ENCODE results near the gene LPGAT1. TPM values are rescaled to one million over a fixed set of nuclear protein-coding genes. Genes with fewer than 3 reads are reported as not detected.
A peak's percentile ranks its signal among the peaks of the same experiment; 100 is the strongest.

LPGAT1 gene
- polyA plus RNA-seq, 2 of the 4 experiments (the other 2 are of a cell fraction), result 32.3 to 48.0 TPM

GRCh38 chr1:211843018-211843417 is 12.5 kb upstream of the LPGAT1 start:
- ChIA-PET POLR2A (no interaction called here), CTCF (interaction anchor here (1.5 to 1.6 kb wide), 2 partner anchors 102 to 192 kb away, joined by 3 to 7 read pairs; partner anchors contain the start of genes DTL and INTS7)
- Histone ChIP-seq H3K9me3 (no peaks in the 10 kb centered on the region), H3K4me1 (no peaks in the 10 kb centered on the region), H3K4me2 (peak overlapping the region; percentile 28; the same call in 2 of the 3 replicates), H3K27ac (0 out of 6 replicates have a peak overlapping the region, but pooled peaks of 1 of the 2 experiments have one; percentile 9), H3K4me3 (no peak overlapping the region)
- TF ChIP-seq HOXB13 (CRISPR knock-in tag; IDR thresholded peaks at IDR 0.05; ENCODE audit: low read depth) (no peak), RCOR1 (IDR thresholded peaks at IDR 0.05; ENCODE audit: low read depth, low read length) (no peak), CBX8 (IDR thresholded peaks at IDR 0.05) (no peak), RFX5 (IDR thresholded peaks at IDR 0.05) (no peak), ESRRA (IDR thresholded peaks at IDR 0.05; ENCODE audit: borderline replicate concordance, low read length) (no peak), EP300 (IDR thresholded peaks at IDR 0.05) (no peak), E2F6 (IDR thresholded peaks at IDR 0.05; ENCODE audit: borderline replicate concordance, low read depth) (no peak), JUNB (IDR thresholded peaks at IDR 0.05) (no peak), ZSCAN20 (CRISPR knock-in tag; IDR thresholded peaks at IDR 0.05) (no peak), TP53 (CRISPR knock-in tag; IDR thresholded peaks at IDR 0.05) (no peak), CTCF (IDR thresholded peaks at IDR 0.05) (no peak), RAD21 (conservative IDR thresholded peaks at IDR 0.05 in 1 of 2, IDR thresholded peaks at IDR 0.05 in 1 of 2) (no peak), CHD2 (IDR thresholded peaks at IDR 0.05; ENCODE audit: low read length, partially characterized antibody) (no peak), KDM5A (IDR thresholded peaks at IDR 0.05) (no peak), MAZ (IDR thresholded peaks at IDR 0.05; ENCODE audit: borderline replicate concordance, low read depth, low read length) (no peak), FOXS1 (CRISPR knock-in tag; IDR thresholded peaks at IDR 0.05) (no peak), CBX2 (IDR thresholded peaks at IDR 0.05; ENCODE audit: borderline replicate concordance, low read depth) (no peak)
- ATAC-seq (no peak), DNase-seq (ENCODE audit: low read depth in 1 of 2, low spot score in 1 of 2) (no peak), FAIRE-seq (no peak)

- H3K27ac ChIP-seq, result no peak overlapping the region
- H3K4me1 ChIP-seq, result no peaks in the 10 kb centered on the region
- 82% methylated on average over 2 of the region's 2 CpGs for WGBS (ENCODE audit: missing lambda C conversion rate)
- H3K4me2 ChIP-seq, result no peak overlapping the region
- DNase-seq (ENCODE audit: low read depth in 1 of 2, low spot score in 1 of 2) (no peak), FAIRE-seq (no peak), ATAC-seq (no peak)
- no peaks in the 10 kb centered on the region for H3K9me3 ChIP-seq
- ChIA-PET CTCF (interaction anchor here (0.5 kb wide), 1 partner anchor 231 kb away, joined by 3 read pairs; no protein-coding TSS in a partner anchor), POLR2A (no interaction called here)
- H3K4me3 ChIP-seq, result no peak overlapping the region
- TF ChIP-seq NFE2L2 (conservative IDR thresholded peaks at IDR 0.05; ENCODE audit: low read length) (no peak), ZSCAN20 (CRISPR knock-in tag; IDR thresholded peaks at IDR 0.05) (no peak), EP300 (IDR thresholded peaks at IDR 0.05) (no peak), ZFP36 (IDR thresholded peaks at IDR 0.05; ENCODE audit: borderline replicate concordance, partially characterized antibody) (no peak), HES2 (IDR thresholded peaks at IDR 0.05) (no peak), CHD2 (IDR thresholded peaks at IDR 0.05; ENCODE audit: low read length, partially characterized antibody) (no peak), TP53 (CRISPR knock-in tag; IDR thresholded peaks at IDR 0.05) (no peak), CEBPB (IDR thresholded peaks at IDR 0.05) (no peak), EHMT2 (IDR thresholded peaks at IDR 0.05; ENCODE audit: low read depth) (no peak)
Measured at GRCh38 chr1:211842518-211842917, 12.0 kb upstream of the LPGAT1 start.

- Histone ChIP-seq H3K4me3 (no peak overlapping the region), H3K4me1 (no peaks in the 10 kb centered on the region), H3K9me3 (no peaks in the 10 kb centered on the region), H3K27ac (no peak overlapping the region), H3K4me2 (no peak overlapping the region)
- ChIA-PET CTCF (interaction anchor here (0.9 to 1.4 kb wide), 4 partner anchors 13 to 157 kb away, joined by 3 to 4 read pairs (median 3); no protein-coding TSS in a partner anchor), POLR2A (no interaction called here)
- 98% methylated on average over 1 of the region's 1 CpG for WGBS (ENCODE audit: missing lambda C conversion rate)
- DNase-seq (ENCODE audit: low read depth in 1 of 2, low spot score in 1 of 2) (no peak), FAIRE-seq (no peak), ATAC-seq (no peak)
- TF ChIP-seq ATOH8 (CRISPR knock-in tag; IDR thresholded peaks at IDR 0.05; ENCODE audit: low read depth) (no peak), EP300 (IDR thresholded peaks at IDR 0.05) (no peak), REST (IDR thresholded peaks at IDR 0.05) (no peak), FOSB (CRISPR knock-in tag; IDR thresholded peaks at IDR 0.05) (no peak), SMC3 (IDR thresholded peaks at IDR 0.05) (no peak), ELK1 (IDR thresholded peaks at IDR 0.05; ENCODE audit: low read depth, low read length) (no peak)
Measured at GRCh38 chr1:211839106-211839505, 8.5 kb upstream of the LPGAT1 start.
